ENCODE data around the gene CTXN1. TPM values are rescaled to one million over a fixed set of nuclear protein-coding genes. Genes with fewer than 3 reads are reported as not detected.

The CTXN1 gene
- polyA plus RNA-seq, 1 of the 3 experiments (the other 2 are of a cell fraction): 53.8 TPM

- Histone ChIP-seq H3K9me3 (no peaks in the 10 kb centered on the region), H3K4me2 (no peak overlapping the region), H3K9ac (no peak overlapping the region), H3K79me2 (ENCODE audit: insufficient read depth) (no peaks in the 10 kb centered on the region), H3K27me3 (ENCODE audit: insufficient read depth) (no peaks in the 10 kb centered on the region), H4K20me1 (ENCODE audit: insufficient read depth) (no peaks in the 10 kb centered on the region), H3K27ac (ENCODE audit: low read depth in 2 of 2, low read length in 1 of 2) (no peak overlapping the region), H3F3A (replicated peaks; ENCODE audit: insufficient read depth) (no peaks in the 10 kb centered on the region), H3K9me2 (no peaks in the 10 kb centered on the region), H2AFZ (ENCODE audit: low read depth) (no peak overlapping the region), H3K4me3 (ENCODE audit: low read depth in 2 of 2, low read length in 1 of 2) (no peak overlapping the region), H3K4me1 (ENCODE audit: control insufficient read depth in 1 of 2, insufficient read depth in 2 of 2, low read depth in 1 of 2, low read length in 1 of 2) (peaks cover 0 to 2% of the 10 kb centered on the region in 2 experiments; a peak in 1 of 4 replicates), H3K36me3 (replicated peaks in 1 of 2; ENCODE audit: control insufficient read depth in 1 of 2, insufficient read depth in 2 of 2, low read length in 1 of 2) (no peaks in the 10 kb centered on the region)
- no peak for DNase-seq
- ChIA-PET POLR2A (no interaction called here), CTCF (no interaction called here)
- WGBS (ENCODE audit: low lambda C conversion rate): 86% methylated on average over 19 of the region's 19 CpGs
- TF ChIP-seq YY1 (IDR thresholded peaks at IDR 0.05; ENCODE audit: low read depth): no peak
- no peak for TF ChIP-seq EZH2phosphoT487 (IDR thresholded peaks at IDR 0.05; ENCODE audit: borderline replicate concordance, low read depth)
- TF ChIP-seq CHD2 (IDR thresholded peaks at IDR 0.05; ENCODE audit: low read length, partially characterized antibody): no peak
- no peak for TF ChIP-seq RFX5 (IDR thresholded peaks at IDR 0.05; ENCODE audit: low read length)
- no peak for TF ChIP-seq NRF1 (IDR thresholded peaks at IDR 0.05; ENCODE audit: low read depth, low read length)
- TF ChIP-seq PBX3 (IDR thresholded peaks at IDR 0.05): no peak
- TF ChIP-seq FOXJ3 (CRISPR knock-in tag; IDR thresholded peaks at IDR 0.05): no peak
- TF ChIP-seq, protein P1, sequence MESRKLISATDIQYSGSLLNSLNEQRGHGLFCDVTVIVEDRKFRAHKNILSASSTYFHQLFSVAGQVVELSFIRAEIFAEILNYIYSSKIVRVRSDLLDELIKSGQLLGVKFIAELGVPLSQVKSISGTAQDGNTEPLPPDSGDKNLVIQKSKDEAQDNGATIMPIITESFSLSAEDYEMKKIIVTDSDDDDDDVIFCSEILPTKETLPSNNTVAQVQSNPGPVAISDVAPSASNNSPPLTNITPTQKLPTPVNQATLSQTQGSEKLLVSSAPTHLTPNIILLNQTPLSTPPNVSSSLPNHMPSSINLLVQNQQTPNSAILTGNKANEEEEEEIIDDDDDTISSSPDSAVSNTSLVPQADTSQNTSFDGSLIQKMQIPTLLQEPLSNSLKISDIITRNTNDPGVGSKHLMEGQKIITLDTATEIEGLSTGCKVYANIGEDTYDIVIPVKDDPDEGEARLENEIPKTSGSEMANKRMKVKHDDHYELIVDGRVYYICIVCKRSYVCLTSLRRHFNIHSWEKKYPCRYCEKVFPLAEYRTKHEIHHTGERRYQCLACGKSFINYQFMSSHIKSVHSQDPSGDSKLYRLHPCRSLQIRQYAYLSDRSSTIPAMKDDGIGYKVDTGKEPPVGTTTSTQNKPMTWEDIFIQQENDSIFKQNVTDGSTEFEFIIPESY (IDR thresholded peaks at IDR 0.05; ENCODE audit: borderline replicate concordance, low read depth): no peak
- no peak for TF ChIP-seq NFIC (IDR thresholded peaks at IDR 0.05; ENCODE audit: borderline replicate concordance)
- TF ChIP-seq GATA2 (CRISPR knock-in tag; IDR thresholded peaks at IDR 0.05): no peak
- TF ChIP-seq POLR2AphosphoS5 (IDR thresholded peaks at IDR 0.05; ENCODE audit: low read depth, low read length): no peak
- no peak for TF ChIP-seq RCOR1 (IDR thresholded peaks at IDR 0.05; ENCODE audit: low read length)
- no peak for TF ChIP-seq RAD21 (IDR thresholded peaks at IDR 0.05; ENCODE audit: low read length)
- TF ChIP-seq, protein P2, sequence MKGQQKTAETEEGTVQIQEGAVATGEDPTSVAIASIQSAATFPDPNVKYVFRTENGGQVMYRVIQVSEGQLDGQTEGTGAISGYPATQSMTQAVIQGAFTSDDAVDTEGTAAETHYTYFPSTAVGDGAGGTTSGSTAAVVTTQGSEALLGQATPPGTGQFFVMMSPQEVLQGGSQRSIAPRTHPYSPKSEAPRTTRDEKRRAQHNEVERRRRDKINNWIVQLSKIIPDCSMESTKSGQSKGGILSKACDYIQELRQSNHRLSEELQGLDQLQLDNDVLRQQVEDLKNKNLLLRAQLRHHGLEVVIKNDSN (IDR thresholded peaks at IDR 0.05; ENCODE audit: borderline replicate concordance, low read depth): no peak
Measured at GRCh38 chr19:7879836-7880235, 46.1 kb downstream of the CTXN1 start.

Measured in SK-N-SH (cell line).